Suppressor macrophage (primary cell): ENCODE measurements around the gene TNFRSF6B.
"Not testable (repeated sequence)": the region's sequence is repeated elsewhere in the genome, so short reads cannot be mapped to it uniquely, and the experiment has no call there.

Experiments
- DNase-seq, 4 experiments: peaks; one replicate each; pipeline ENCODE4 v3.0.0-alpha.2; 2020 to 2022

TNFRSF6B gene

GRCh38 chr20:63709149-63709527, 12.7 kb downstream of the TNFRSF6B start:
- DNase-seq, result no peak

GRCh38 chr20:63711085-63711645, 14.7 kb downstream of the TNFRSF6B start:
- no peak for DNase-seq

- DNase-seq, result no peak
Observed at GRCh38 chr20:63712191-63712590, 15.7 kb downstream of the TNFRSF6B start.

GRCh38 chr20:63714858-63715257, 18.4 kb downstream of the TNFRSF6B start:
- no peak for DNase-seq

GRCh38 chr20:63718996-63719395, 22.5 kb downstream of the TNFRSF6B start:
- DNase-seq, result no peak

GRCh38 chr20:63722967-63723622, 26.6 kb downstream of the TNFRSF6B start:
- DNase-seq, result not testable (repeated sequence)

- not testable (repeated sequence) for DNase-seq
Observed at GRCh38 chr20:63730189-63730733, 33.8 kb downstream of the TNFRSF6B start.

GRCh38 chr20:63731410-63731809, 35.0 kb downstream of the TNFRSF6B start:
- DNase-seq, result no peak

GRCh38 chr20:63732118-63733095, 36.0 kb downstream of the TNFRSF6B start:
- DNase-seq, result no peak

GRCh38 chr20:63733117-63733516, 36.7 kb downstream of the TNFRSF6B start:
- DNase-seq, result no peak

- no peak for DNase-seq
Observed at GRCh38 chr20:63733579-63734081, 37.2 kb downstream of the TNFRSF6B start.

GRCh38 chr20:63734111-63734945, 37.9 kb downstream of the TNFRSF6B start:
- no peak for DNase-seq

GRCh38 chr20:63734946-63735858, 38.8 kb downstream of the TNFRSF6B start:
- DNase-seq, result no peak

GRCh38 chr20:63735859-63736718, 39.6 kb downstream of the TNFRSF6B start, which contains the start of gene LIME1:
Gene LIME1, plus strand, starts transcription at chr20:63736664. Its CDS starts 886 bp downstream, at chr20:63737550.
- peak in 3 of 4 experiments; percentile 23 to 33 (median 23) for DNase-seq

- no peak for DNase-seq
Observed at GRCh38 chr20:63736893-63737694, 40.6 kb downstream of the TNFRSF6B start.

GRCh38 chr20:63737695-63737944, 41.2 kb downstream of the TNFRSF6B start:
- no peak for DNase-seq

GRCh38 chr20:63737945-63738686, 41.7 kb downstream of the TNFRSF6B start:
- DNase-seq, result peak in 3 of 4 experiments; percentile 19 to 47 (median 32)

GRCh38 chr20:63738687-63739129, 42.3 kb downstream of the TNFRSF6B start:
- peak; percentile 27 to 67 (median 43) for DNase-seq
